K562 (cell line): ENCODE measurements around the gene RPTOR. TPM values are rescaled to one million over a fixed set of nuclear protein-coding genes. Genes with fewer than 3 reads are reported as not detected.

Source experiments
- ATAC-seq: fragments of 200-7000 bp; cut with Tn5 transposase; 3 replicates; pipeline ENCODE4 v1.9.1; 2020; ENCODE audit warnings: moderate library complexity
- BruUV-seq: library from RNA; stranded (reverse); fragments of 400-500 nt; replicated peaks from 2 replicates; lab custom pipeline; 2021; lab: Mats Ljungman, UMichigan
- CTCF ChIA-PET: fragments of 300-600 bp; formaldehyde crosslinking; extraction: SDS; loops from one replicate; lab custom pipeline; 2021; ENCODE audit warnings: low intra/inter-chr PET ratio; lab: Yijun Ruan, JAX
- POLR2A ChIA-PET: fragments of 300-600, 350-650 bp; sonication (Branson Sonifier 250); formaldehyde crosslinking; extraction: SDS; loops from one replicate; lab custom pipeline; 2021; ENCODE audit warnings: antibody characterized with exemption, inconsistent platforms; lab: Yijun Ruan, JAX
- DNase-seq, 4 experiments: peaks; one replicate each; pipeline versions ENCODE4 v3.0.0 to v3.0.0-alpha.2; 2011 to 2018; ENCODE audit warnings: low spot score in 3 of 4, mixed read lengths in 3 of 4; ENCODE audit errors: extremely low read depth in 1 of 4
- FAIRE-seq: peaks from 2 replicates; lab custom pipeline; 2011; peaks lifted over from hg19 to GRCh38; lab: Jason Lieb, UNC
- H2AFZ ChIP-seq: 2 replicates; pipeline ENCODE4 v1.6.0; 2011; ENCODE audit warnings: low read depth, low read length, control low read depth, inconsistent platforms
- H3K27ac ChIP-seq: fragments of 200-600 bp; 3 replicates; pipeline ENCODE4 v1.8.0; 2011; ENCODE audit warnings: low read depth, mild to moderate bottlenecking, control low read depth, inconsistent platforms, low read length, moderate library complexity, mixed read lengths; ENCODE audit errors: extremely low read depth
- H3K27me3 ChIP-seq, 2 experiments: fragments of 300-600 bp in 1 of 2; 2 replicates in 1 of 2; 3 replicates in 1 of 2; pipeline versions ENCODE4 v1.6.0 to v1.8.0; 2011; ENCODE audit warnings: inconsistent platforms in 2 of 2, low read length in 2 of 2, mild to moderate bottlenecking in 1 of 2, mixed read lengths in 1 of 2, moderate library complexity in 1 of 2; ENCODE audit not compliant: control insufficient read depth in 2 of 2, insufficient read depth in 2 of 2
- H3K36me3 ChIP-seq: fragments of 300-600 bp; 3 replicates; pipeline ENCODE4 v1.8.0; 2011; ENCODE audit warnings: mild to moderate bottlenecking, low read length, inconsistent platforms; ENCODE audit not compliant: control insufficient read depth, insufficient read depth
- H3K4me1 ChIP-seq, 2 experiments: fragments of 200-600 bp in 1 of 2; replicated peaks in 1 of 2; 2 replicates in 1 of 2; 3 replicates in 1 of 2; pipeline versions ENCODE4 v1.5.1 to v1.8.0; 2011; ENCODE audit warnings: inconsistent platforms in 2 of 2, low read length in 2 of 2, mild to moderate bottlenecking in 1 of 2, mixed read lengths in 1 of 2, moderate library complexity in 1 of 2; ENCODE audit not compliant: control insufficient read depth in 2 of 2, insufficient read depth in 2 of 2
- H3K4me2 ChIP-seq: 2 replicates; pipeline ENCODE4 v1.6.1; 2011; ENCODE audit warnings: low read length, control low read depth, inconsistent platforms, mixed read lengths; ENCODE audit not compliant: insufficient read depth
- H3K4me3 ChIP-seq: fragments of 200-600 bp; sonication (generic), shearing (Covaris generic); 2 replicates; pipeline ENCODE4 v1.5.1; 2016; ENCODE audit warnings: control low read depth, inconsistent platforms
- H3K79me2 ChIP-seq: fragments of 200-600 bp; 3 replicates; pipeline ENCODE4 v1.8.0; 2011; ENCODE audit warnings: low read length, inconsistent platforms; ENCODE audit not compliant: control insufficient read depth, insufficient read depth
- H3K9ac ChIP-seq, 2 experiments: 2 replicates each; pipeline versions ENCODE4 v1.6.0 to v1.6.1; 2011; ENCODE audit warnings: low read depth in 2 of 2, low read length in 2 of 2, control low read depth in 1 of 2, inconsistent platforms in 1 of 2, mild to moderate bottlenecking in 1 of 2, mixed read lengths in 1 of 2; ENCODE audit not compliant: insufficient read depth in 1 of 2
- H3K9me1 ChIP-seq: one replicate; pipeline ENCODE4 v1.6.0; 2011; ENCODE audit warnings: inconsistent platforms, mild to moderate bottlenecking, low read length, moderate library complexity; ENCODE audit not compliant: control insufficient read depth, insufficient read depth
- H3K9me3 ChIP-seq: replicated peaks from 2 replicates; pipeline ENCODE4 v1.5.1; 2011; ENCODE audit warnings: low read depth, low read length, inconsistent platforms; ENCODE audit not compliant: control insufficient read depth, insufficient read depth
- H4K20me1 ChIP-seq: replicated peaks from 2 replicates; pipeline ENCODE4 v1.6.1; 2011; ENCODE audit warnings: low read length, inconsistent platforms, mixed read lengths; ENCODE audit not compliant: control insufficient read depth, insufficient read depth
- ILK ChIP-seq: fragments of 450-650 bp; IDR thresholded peaks from 2 replicates; pipeline ENCODE4 v1.6.1; 2016; ENCODE audit warnings: missing genetic modification characterization, low read depth, mild to moderate bottlenecking, missing compliant biosample characterization, moderate library complexity, borderline replicate concordance
- POLR2G ChIP-seq: fragments of 200-400 bp; formaldehyde crosslinking; IDR thresholded peaks from 2 replicates; pipeline ENCODE4 v1.6.1; 2017; ENCODE audit warnings: low read depth, mild to moderate bottlenecking, antibody characterized with exemption, low read length, moderate library complexity
- SIN3A ChIP-seq, 2 experiments: fragments of 150-350 bp in 1 of 2; IDR thresholded peaks; 2 replicates each; pipeline ENCODE4 v1.6.1; 2011 to 2016; ENCODE audit warnings: borderline replicate concordance in 2 of 2, low read depth in 2 of 2, low read length in 2 of 2, mild to moderate bottlenecking in 2 of 2, moderate library complexity in 2 of 2; ENCODE audit not compliant: control insufficient read depth in 1 of 2
- SMC3 ChIP-seq: conservative IDR thresholded peaks from 2 replicates; pipeline ENCODE4 v1.6.1; 2011; ENCODE audit warnings: low read depth, low read length, improper control_type of control experiment; ENCODE audit not compliant: insufficient read depth
- ZNF124 ChIP-seq: sonication (generic); formaldehyde crosslinking; IDR thresholded peaks from 2 replicates; pipeline ENCODE4 v1.8.1; 2022; ENCODE audit warnings: missing genetic modification reagents
- WGBS: fragments of 100-300 bp; shearing (Covaris generic); methylation state at CpG from one replicate; pipeline ENCODE4 v1.1.6; 2016; ENCODE audit warnings: low coverage, mixed read lengths; ENCODE audit not compliant: insufficient coverage; ENCODE audit errors: missing lambda C conversion rate; 5-methylcytosine and 5-hydroxymethylcytosine counted together
- in situ Hi-C: fragments of 300-500 bp; cut with MboI; formaldehyde crosslinking; loops from 4 replicates; pipeline ENCODE4 v1.15.0; 2018; ENCODE audit warnings: inconsistent platforms, mixed read lengths
- intact Hi-C: fragments of 100-400 bp; cut with micrococcal nuclease; formaldehyde crosslinking; loops from 2 replicates; pipeline ENCODE4 v1.14.2; 2022
- polyA plus RNA-seq, 8 experiments: library from polyadenylated mRNA; depleted of rRNA in 4 of 8; stranded (reverse) in 5 of 8; unstranded in 3 of 8; fragments of >200 nt; fragmentation: Nextera tagmentation in 2 of 8; fragmentation: Illumina TruSeq in 1 of 8; extraction: Ambion mirVana in 2 of 8; extraction: Trizol in 1 of 8; gene quantifications; 2 replicates each; pipeline versions ENCODE4 v1.2.1 to v1.2.3, GENCODE V29; 2011 to 2014; ENCODE audit warnings: inconsistent platforms in 1 of 8, missing spikeins in 1 of 8
- total RNA-seq, 7 experiments: library from RNA; depleted of rRNA in 6 of 7; stranded (reverse); fragments of >200 nt in 6 of 7; fragmentation: Illumina TruSeq in 2 of 7; extraction: Trizol in 2 of 7; gene quantifications; 2 replicates each; pipeline versions ENCODE4 v1.2.1 to v1.2.3, GENCODE V29; 2011 to 2021; ENCODE audit warnings: low replicate concordance in 1 of 7

The RPTOR gene
- total and polyA plus RNA-seq, 9 of the 15 experiments (the other 6 are each of a cell fraction or from before 2014, with no cell fraction given), result 0.24 to 54.1 (median 10.2) TPM

- peaks cover 0 to 27% of the 10 kb centered on the region in 2 experiments; a peak in 2 of 5 replicates for H3K4me1 ChIP-seq
- H3K79me2 ChIP-seq, result no peaks in the 10 kb centered on the region
- intact Hi-C loops (no loop called here), in situ Hi-C loops (no loop called here)
- CTCF ChIA-PET, result no interaction called here
- no peaks in the 10 kb centered on the region for H4K20me1 ChIP-seq
- 84% methylated on average over 24 of the region's 24 CpGs for WGBS
- no peak for DNase-seq
- TF ChIP-seq ILK (tag), result no peak
- TF ChIP-seq SMC3, result no peak
- no peak for TF ChIP-seq ZNF124 (CRISPR knock-in tag)
- TF ChIP-seq POLR2G, result peak; percentile 44; the same call in 1 of the 2 replicates
- TF ChIP-seq SIN3A (IDR thresholded peaks at IDR 0.05; ENCODE audit: borderline replicate concordance in 2 of 2, control insufficient read depth in 1 of 2, low read depth in 2 of 2, low read length in 2 of 2), result no peak
- TF ChIP-seq, all 486 proteins: peak for 1
- FAIRE-seq (no peak), ATAC-seq (no peak)
- no peaks in the 10 kb centered on the region for H3K9me3 ChIP-seq
- peaks cover 18% of the 10 kb centered on the region; the same call in 1 of the 3 replicates for H3K36me3 ChIP-seq
- no peaks in the 10 kb centered on the region for H3K27me3 ChIP-seq
- H3K27ac ChIP-seq, result no peak overlapping the region
- H2AFZ ChIP-seq, result no peak overlapping the region
- POLR2A ChIA-PET, result interaction anchor here (0.6 kb wide), 1 partner anchor 17 kb away, joined by 4 read pairs; no protein-coding TSS in a partner anchor
- BruUV-seq, result no TSS peak
- H3K4me3 ChIP-seq, result no peak overlapping the region
- H3K4me2 ChIP-seq, result no peak overlapping the region
- peak overlapping the region in 1 of 2 experiments; percentile 28; a peak in 1 of 4 replicates for H3K9ac ChIP-seq
- H3K9me1 ChIP-seq, result no peaks in the 10 kb centered on the region
Observed at GRCh38 chr17:80960037-80960796, 415.6 kb downstream of the RPTOR start.
